Stimulated activated CD8-positive, alpha-beta memory T cell treated with anti-CD3 and anti-CD28 coated beads, Interleukin-12 subunit alpha, Interleukin-12 subunit beta, amount 100 ng/mL, for 1 hour (primary cell): Measurements from ENCODE around the gene HAND1.

Source experiments
- DNase-seq: peaks from one replicate; pipeline ENCODE4 v3.0.0-alpha.2; 2020; ENCODE audit warnings: low read depth

The HAND1 gene

GRCh38 chr5:154455585-154455984 is 22.4 kb downstream of the HAND1 start:
- no peak for DNase-seq

- DNase-seq: no peak
Measured at GRCh38 chr5:154451957-154452356, 26.1 kb downstream of the HAND1 start.

DNA sequence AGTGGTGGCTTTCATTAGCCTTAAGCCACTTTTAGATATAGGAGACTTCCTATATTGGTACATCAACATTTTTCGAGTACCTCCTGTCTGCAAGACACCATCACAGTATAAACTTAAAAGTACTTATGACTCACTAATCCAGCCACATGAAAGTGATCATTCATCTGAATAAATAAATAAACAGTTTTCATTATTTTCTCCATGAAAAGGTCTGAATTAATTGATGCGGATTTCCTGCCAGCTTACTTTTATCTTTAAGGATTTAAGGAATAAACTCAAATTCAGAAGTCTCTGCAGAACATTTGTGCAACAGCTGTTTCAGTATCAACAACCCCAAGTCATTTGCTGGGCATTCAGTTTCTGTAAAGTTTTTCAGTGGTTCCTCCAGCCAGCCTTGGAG is 28.2 kb downstream of the HAND1 start:
- no peak for DNase-seq

- no peak for DNase-seq
Measured at GRCh38 chr5:154447089-154447725, 30.8 kb downstream of the HAND1 start.

GRCh38 chr5:154446195-154447088 is 31.6 kb downstream of the HAND1 start:
- DNase-seq: peak; percentile 14

GRCh38 chr5:154445422-154446194 is 32.4 kb downstream of the HAND1 start, which contains the start of gene SAP30L:
SAP30L (plus strand) TSS chr5:154445997; CDS start chr5:154446605, 608 bp downstream.
- DNase-seq: peak; percentile 88

DNA sequence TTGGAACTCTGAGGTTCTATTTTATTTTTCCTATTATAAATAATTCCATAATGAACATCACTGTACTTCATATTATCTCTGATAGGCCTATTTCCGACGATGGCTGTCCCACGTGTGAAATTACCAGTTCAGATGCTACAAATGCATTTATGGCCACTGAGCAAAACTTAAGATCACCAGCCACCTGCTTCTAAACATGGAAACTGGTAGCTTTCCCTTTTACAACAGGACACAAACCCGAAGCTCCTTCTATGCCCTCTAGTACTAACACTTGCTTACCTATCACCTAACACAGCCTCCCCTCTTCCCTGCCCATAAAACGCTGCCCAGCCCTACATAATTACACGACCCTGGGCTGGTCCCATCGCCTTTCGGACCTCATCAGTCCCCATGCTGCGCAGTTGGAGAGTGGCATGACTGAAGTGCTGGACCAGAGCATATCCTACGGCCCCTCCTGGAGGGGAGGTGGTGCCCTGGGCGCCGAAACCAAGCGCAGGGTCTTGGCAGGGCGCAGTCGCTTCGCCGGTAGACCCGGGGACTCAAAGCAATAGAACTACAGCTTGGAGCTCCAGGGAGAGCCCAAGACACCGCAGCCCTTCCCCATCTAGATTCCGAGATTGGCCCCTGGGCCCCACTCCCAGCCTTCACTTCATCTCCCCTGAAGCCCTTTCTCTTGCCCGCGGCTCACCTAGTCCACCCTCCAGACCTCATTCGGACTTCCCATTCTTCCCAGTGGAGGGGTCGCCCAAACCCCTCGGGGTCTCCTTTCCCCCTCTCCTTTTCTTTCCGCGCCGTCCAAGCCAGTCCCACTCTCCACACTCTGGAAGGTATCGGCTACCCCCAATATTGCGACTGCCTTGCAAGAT is 33.2 kb downstream of the HAND1 start:
- DNase-seq: no peak

DNA sequence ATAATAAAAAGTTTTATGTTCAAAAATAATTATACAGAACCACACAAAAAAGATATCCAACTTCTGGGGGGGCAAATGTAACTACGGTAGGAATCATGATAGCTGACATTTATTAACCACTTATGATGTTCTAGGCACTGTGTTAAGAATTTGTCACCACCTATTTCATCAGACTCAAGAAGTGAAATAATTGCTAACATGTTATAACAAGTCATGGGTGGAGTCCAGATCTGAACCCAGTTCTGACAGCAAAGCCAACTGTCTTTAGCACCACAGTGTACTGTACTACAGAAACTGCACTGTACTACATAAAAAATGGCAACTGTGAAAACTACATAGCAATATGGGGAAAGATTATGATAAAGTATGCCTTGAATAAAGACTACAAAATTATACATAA is 35.2 kb downstream of the HAND1 start:
- DNase-seq: no peak

- no peak for DNase-seq
Measured at GRCh38 chr5:154440540-154440939, 37.5 kb downstream of the HAND1 start.

GRCh38 chr5:154437281-154437965 is 40.6 kb downstream of the HAND1 start:
- no peak for DNase-seq

DNA sequence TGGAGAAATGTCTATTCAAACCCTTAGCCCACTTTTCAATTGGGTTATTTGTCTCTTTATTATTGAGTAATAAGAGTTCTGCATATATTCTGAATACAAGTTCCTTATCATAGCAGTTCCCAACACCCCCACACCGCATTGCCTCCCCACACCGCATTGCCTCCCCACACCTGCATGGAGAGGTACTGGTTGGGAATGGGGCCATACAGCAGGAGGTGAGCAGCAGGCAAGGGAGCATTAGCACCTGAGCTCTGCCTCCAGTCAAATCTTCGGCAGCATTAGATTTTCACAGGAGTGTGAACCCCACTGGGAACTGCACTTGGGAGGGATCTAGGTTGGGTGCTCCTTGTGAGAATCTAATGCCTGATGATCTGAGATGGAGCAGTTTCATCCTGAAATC is 42.8 kb downstream of the HAND1 start:
- no peak for DNase-seq

GRCh38 chr5:154430961-154431630 is 46.9 kb downstream of the HAND1 start:
- DNase-seq: no peak

- no peak for DNase-seq
Measured at GRCh38 chr5:154430466-154430865, 47.6 kb downstream of the HAND1 start.

GRCh38 chr5:154429341-154429740 is 48.7 kb downstream of the HAND1 start:
- DNase-seq: no peak

DNA sequence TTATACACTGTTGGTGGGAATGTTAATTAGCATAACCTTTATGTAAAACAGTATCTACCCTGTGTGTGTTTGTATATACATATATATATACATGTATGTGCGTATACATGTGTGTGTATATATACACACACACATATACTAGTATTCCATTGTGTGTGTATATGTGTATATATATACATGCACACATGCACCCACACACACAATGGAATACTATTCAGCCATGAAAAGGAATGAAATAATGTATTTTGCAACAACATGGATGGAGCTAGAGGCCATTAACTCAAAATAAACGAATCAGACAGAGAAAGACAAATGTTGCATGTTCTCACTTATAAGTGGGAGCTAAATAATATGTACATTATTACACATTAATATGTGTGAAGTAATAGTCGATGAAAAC is 49.8 kb downstream of the HAND1 start:
- no peak for DNase-seq
